Upper lobe of left lung (tissue), 4 donors: ENCODE measurements around the gene ZFAND6.

Source experiments
- CTCF ChIP-seq, 6 experiments: fragments of 450-650 bp in 4 of 6; fragments of 200-600 bp in 2 of 6; sonication (generic) in 2 of 6; IDR thresholded peaks; one replicate each; pipeline ENCODE4 v1.5.1; 2016 to 2019; ENCODE audit warnings: antibody characterized with exemption in 6 of 6
- POLR2A ChIP-seq, 4 donors: fragments of 450-650 bp; IDR thresholded peaks; one replicate each; pipeline ENCODE4 v1.5.1; 2016 to 2017; ENCODE audit warnings: antibody characterized with exemption in 4 of 4, mild to moderate bottlenecking in 2 of 4

GRCh38 chr15:80141916-80142598 lies 82.6 kb downstream of the ZFAND6 start:
- TF ChIP-seq CTCF (IDR thresholded peaks at IDR 0.05), result no peak
- TF ChIP-seq POLR2A (IDR thresholded peaks at IDR 0.05), result no peak
